ENCODE results near the gene MYBBP1A.

MYBBP1A gene

DNA sequence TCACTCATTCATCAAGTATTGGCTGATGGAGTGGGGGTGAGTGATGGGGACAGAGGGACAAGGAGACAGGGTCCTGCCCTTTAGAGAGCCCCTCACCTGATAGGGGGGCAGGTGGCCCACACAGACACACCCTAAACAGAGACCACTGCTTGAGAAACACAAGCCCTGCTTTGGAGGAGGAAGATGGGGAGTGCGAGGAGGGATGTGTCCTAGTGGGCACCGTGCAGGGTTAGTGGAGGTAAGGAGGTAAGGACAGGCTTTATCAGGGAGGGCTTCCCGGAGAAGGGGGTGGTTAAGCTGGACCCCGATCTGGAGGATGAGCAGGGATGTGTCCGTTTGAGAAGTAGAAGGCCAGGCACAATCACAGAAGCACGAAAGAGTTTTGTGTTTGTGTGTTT is 21.0 kb upstream of the MYBBP1A start:
- TF ChIP-seq, protein P1, sequence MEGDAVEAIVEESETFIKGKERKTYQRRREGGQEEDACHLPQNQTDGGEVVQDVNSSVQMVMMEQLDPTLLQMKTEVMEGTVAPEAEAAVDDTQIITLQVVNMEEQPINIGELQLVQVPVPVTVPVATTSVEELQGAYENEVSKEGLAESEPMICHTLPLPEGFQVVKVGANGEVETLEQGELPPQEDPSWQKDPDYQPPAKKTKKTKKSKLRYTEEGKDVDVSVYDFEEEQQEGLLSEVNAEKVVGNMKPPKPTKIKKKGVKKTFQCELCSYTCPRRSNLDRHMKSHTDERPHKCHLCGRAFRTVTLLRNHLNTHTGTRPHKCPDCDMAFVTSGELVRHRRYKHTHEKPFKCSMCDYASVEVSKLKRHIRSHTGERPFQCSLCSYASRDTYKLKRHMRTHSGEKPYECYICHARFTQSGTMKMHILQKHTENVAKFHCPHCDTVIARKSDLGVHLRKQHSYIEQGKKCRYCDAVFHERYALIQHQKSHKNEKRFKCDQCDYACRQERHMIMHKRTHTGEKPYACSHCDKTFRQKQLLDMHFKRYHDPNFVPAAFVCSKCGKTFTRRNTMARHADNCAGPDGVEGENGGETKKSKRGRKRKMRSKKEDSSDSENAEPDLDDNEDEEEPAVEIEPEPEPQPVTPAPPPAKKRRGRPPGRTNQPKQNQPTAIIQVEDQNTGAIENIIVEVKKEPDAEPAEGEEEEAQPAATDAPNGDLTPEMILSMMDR (conservative IDR thresholded peaks at IDR 0.05; ENCODE audit: low read length): no peak
- no peak overlapping the region for H3K4me3 ChIP-seq (ENCODE audit: low read length)
- no peak for DNase-seq (ENCODE audit: low read depth)

DNA sequence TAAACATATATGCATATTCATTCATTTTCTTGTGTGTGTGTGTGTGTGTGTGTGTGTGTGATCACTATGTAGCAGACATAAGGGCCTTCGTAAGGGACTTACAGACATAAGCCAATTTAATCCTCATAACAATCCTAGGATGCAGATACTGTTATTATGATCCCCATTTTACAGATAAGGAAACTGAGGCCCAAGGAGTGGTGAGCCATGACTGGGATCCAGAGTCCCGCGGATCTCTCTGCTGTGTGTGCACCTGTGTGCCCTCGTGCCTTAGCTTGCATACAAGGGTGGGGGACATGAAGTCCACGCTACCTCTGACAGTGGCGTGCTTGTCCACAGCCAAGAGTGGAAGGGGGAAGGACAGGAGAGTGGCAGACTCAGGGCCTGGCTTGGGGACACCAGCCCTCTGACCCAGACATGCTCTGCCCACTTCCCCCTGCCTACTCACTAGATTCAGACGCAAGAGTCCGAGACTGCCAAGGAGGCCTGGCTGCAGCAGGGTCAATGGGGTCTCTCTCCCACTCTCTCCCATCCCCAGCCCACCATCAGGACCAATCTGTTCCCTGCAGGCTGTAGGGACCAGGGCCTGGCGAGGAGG is 19.4 kb upstream of the MYBBP1A start:
- DNase-seq (ENCODE audit: low read depth): no peak
- TF ChIP-seq, protein P1 (conservative IDR thresholded peaks at IDR 0.05; ENCODE audit: low read length): no peak
- H3K4me3 ChIP-seq (ENCODE audit: low read length): no peak overlapping the region

DNA sequence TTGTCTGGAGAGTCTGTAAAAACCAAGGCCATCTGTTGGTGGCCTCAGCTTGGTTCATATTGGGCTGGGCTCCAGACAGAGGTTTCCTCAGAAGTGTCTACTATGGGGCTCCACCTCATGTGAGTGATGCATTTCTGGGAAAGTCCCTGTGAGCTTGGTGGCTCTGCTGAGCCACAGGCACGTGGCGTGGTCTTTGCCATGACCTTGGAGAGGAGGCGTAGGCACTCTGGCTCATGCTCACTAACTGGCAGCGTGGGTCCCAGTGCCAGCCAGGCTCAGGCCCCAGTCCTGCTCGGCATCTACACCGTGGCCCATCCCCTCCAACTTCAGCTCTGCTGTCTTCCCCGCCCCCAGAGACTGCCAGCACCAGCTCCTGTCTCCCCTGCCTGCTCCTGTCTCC is 18.5 kb upstream of the MYBBP1A start:
- TF ChIP-seq, protein P1 (conservative IDR thresholded peaks at IDR 0.05; ENCODE audit: low read length): no peak
- no peak overlapping the region for H3K4me3 ChIP-seq (ENCODE audit: low read length)
- no peak for DNase-seq (ENCODE audit: low read depth)

DNA sequence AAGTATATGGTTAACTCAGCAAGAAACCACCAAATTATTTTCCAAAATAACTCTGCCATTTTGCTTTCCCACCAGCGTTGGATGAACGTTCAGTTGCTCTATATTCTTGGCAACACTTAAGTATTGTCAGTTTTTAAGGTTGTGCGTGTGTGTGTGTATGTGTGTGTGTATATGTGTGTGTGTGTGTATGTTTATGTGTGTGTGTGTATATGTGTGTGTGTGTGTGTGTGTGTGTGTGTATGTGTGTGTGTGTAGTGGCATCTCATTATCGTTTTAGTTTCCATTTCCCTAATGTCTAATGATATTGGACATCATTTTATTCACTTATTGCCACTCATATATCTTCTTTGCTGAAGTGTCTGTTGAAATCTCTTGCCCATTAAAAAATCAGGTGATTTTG is 17.9 kb upstream of the MYBBP1A start:
- H3K4me3 ChIP-seq (ENCODE audit: low read length): no peak overlapping the region
- TF ChIP-seq, protein P1 (conservative IDR thresholded peaks at IDR 0.05; ENCODE audit: low read length): no peak
- no peak for DNase-seq (ENCODE audit: low read depth)

DNA sequence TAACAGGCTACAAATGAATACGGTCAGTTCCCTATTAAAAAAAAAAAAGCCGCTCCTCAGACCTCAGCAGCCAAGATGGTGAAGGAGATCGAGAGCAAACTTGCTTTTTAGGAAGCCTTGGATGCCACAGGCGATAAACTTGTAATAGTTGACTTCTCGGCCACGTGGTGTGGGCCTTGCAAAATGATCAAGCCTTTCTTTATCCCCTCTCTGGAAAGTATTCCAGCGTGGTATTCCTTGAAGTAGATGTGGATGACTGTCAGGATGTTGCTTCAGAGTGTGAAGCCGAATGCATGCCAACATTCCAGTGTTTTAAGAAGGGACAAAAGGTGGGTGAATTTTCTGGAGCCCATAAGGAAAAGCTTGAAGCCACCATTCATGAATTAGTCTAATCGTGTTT is 16.9 kb upstream of the MYBBP1A start:
- TF ChIP-seq, protein P1 (conservative IDR thresholded peaks at IDR 0.05; ENCODE audit: low read length): no peak
- no peak overlapping the region for H3K4me3 ChIP-seq (ENCODE audit: low read length)
- DNase-seq (ENCODE audit: low read depth): no peak

DNA sequence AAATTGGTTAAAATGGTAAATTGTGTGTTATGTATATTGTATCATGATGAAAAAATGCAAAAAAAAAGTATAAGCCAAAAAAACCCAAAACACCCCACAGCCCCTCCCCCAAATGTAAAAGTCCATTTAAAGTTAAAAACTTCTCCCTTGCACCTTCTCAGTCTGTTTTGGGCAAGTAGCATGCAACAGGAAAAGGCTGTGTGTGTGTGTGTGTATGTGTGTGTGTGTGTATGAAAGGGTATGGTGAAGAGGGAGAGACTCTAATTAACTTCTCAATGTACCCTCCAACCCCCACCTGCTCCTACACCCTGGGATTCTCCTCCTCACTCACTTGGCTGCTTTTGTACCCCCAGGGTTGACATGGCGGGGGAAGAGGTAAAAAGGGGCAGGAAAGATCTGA is 14.4 kb upstream of the MYBBP1A start:
- H3K4me3 ChIP-seq (ENCODE audit: low read length): no peak overlapping the region
- TF ChIP-seq, protein P1 (conservative IDR thresholded peaks at IDR 0.05; ENCODE audit: low read length): no peak
- DNase-seq (ENCODE audit: low read depth): no peak

DNA sequence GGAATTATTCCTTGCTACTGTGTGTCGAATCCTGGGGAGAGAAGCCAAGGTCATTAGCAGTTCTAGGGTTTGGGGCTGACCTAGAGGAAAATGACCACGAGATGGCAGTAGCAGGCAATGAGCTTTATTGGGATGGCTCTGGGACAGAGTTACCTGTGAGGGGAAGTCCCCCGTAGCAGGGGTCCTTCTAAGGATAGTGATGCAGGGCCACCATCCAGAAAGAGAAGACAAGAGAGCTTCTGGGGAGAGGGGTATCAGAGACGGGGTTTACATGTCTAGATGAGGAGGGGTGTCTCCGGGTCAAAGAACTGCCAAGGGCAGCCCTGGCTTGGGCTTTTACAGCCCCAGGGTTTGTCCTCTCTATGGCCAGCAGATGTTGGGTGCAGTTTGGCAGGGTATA is 11.6 kb upstream of the MYBBP1A start:
- peak; percentile 26 for DNase-seq (ENCODE audit: low read depth)
- TF ChIP-seq, protein P1 (conservative IDR thresholded peaks at IDR 0.05; ENCODE audit: low read length): peak; percentile 82
- H3K4me3 ChIP-seq (ENCODE audit: low read length): no peak overlapping the region

All from AG10803 (cell line).